ENCODE data around the gene DNAJC24. TPM values are rescaled to one million over a fixed set of nuclear protein-coding genes. Genes with fewer than 3 reads are reported as not detected.

Gene DNAJC24
- total and polyA plus RNA-seq, 2 of the 4 experiments (the other 2 are of a cell fraction): 8.2 to 8.9 TPM

DNA sequence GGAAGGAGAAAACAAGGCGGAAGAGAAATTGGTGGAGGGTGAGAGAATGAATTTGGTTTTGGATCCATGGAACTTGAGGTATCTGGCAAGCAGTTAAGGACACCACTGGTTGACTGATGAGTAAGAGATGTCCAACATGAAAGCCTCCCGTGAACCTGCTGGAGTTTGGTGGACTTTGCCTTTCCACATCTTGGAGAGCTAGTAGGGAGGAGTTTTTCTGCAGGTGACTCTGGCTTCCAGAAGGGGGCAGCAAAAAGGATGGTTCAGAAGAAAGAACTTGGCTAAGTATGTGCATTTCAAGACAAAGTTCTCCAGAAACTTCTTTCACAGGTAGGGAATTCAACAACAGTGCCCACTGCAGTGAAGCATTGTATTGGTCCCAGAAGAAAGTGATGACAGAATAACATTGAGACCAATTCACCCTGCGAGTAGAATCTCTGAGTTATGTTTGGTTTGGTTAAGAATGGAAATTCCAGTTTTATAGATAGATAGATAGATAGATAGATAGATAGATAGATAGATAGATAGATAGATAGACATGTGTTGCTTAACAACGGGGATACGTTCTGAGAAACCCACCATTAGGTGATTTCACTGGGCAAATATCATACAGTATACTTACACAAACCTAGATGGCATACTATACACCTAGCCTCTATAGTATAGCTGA, 28.6 kb upstream of the DNAJC24 start:
- H3K9ac ChIP-seq (ENCODE audit: low read depth, low read length): no peak overlapping the region
- H3K9me3 ChIP-seq (ENCODE audit: control insufficient read depth, insufficient read depth, low read length): no peaks in the 10 kb centered on the region
- H2AK9ac ChIP-seq (replicated peaks; ENCODE audit: low read depth, low read length, poor library complexity): no peak overlapping the region
- no peak overlapping the region for H4K91ac ChIP-seq (ENCODE audit: insufficient read depth, low read depth, low read length)
- no peak overlapping the region for H3K27ac ChIP-seq (ENCODE audit: insufficient read depth, low read length)
- BruUV-seq (replicated peaks): no TSS peak
- POLR2A ChIA-PET (ENCODE audit: unreplicated experiment): no interaction called here
- no peaks in the 10 kb centered on the region for H3K9me1 ChIP-seq (ENCODE audit: insufficient read depth, low read length)
- H4K8ac ChIP-seq (ENCODE audit: low read depth in 2 of 2, low read length in 2 of 2): no peak overlapping the region
- ATAC-seq (ENCODE audit: low read depth): peak; percentile 46; the same call in 1 of the 2 replicates
- H2AFZ ChIP-seq (replicated peaks; ENCODE audit: low read length, poor library complexity): no peak overlapping the region
- no peaks in the 10 kb centered on the region for H3K79me1 ChIP-seq (ENCODE audit: low read depth in 1 of 2, low read length in 2 of 2)
- H4K20me1 ChIP-seq (ENCODE audit: insufficient read depth, low read length): no peaks in the 10 kb centered on the region
- H2AK5ac ChIP-seq (ENCODE audit: low read depth, low read length): no peak overlapping the region
- H3K23ac ChIP-seq (ENCODE audit: low read depth, low read length): no peak overlapping the region
- TF ChIP-seq CEBPB (IDR thresholded peaks at IDR 0.05; ENCODE audit: low read depth, low read length) (no peak), RAD21 (IDR thresholded peaks at IDR 0.05; ENCODE audit: low read length) (peak; percentile 45), NFE2L2 (IDR thresholded peaks at IDR 0.05; ENCODE audit: low read depth, low read length) (no peak), FOS (IDR thresholded peaks at IDR 0.05; ENCODE audit: low read depth, low read length) (no peak), SMC3 (IDR thresholded peaks at IDR 0.05; ENCODE audit: low read depth, low read length) (peak; percentile 40; the same call in 1 of the 2 replicates), CTCF (conservative IDR thresholded peaks at IDR 0.05; ENCODE audit: low read depth, low read length) (peak; percentile 55)
- no peak overlapping the region for H2BK5ac ChIP-seq (ENCODE audit: low read depth, low read length, poor library complexity, severe bottlenecking)
- no peak overlapping the region for H2BK15ac ChIP-seq (ENCODE audit: low read depth, low read length)
- peak; percentile 41 for DNase-seq
- H3K4me3 ChIP-seq (ENCODE audit: insufficient read depth, low read depth, low read length): no peak overlapping the region
- no peak overlapping the region for H3K4ac ChIP-seq (ENCODE audit: low read depth, low read length)
- no peaks in the 10 kb centered on the region for H3K4me1 ChIP-seq (ENCODE audit: control insufficient read depth, insufficient read depth, low read length)
- H3K18ac ChIP-seq (ENCODE audit: low read depth, low read length): no peak overlapping the region
- no peak overlapping the region for H3K4me2 ChIP-seq (ENCODE audit: low read depth, low read length)
- intact Hi-C loops (cut with micrococcal nuclease) (loop anchor here (1.0 to 10.0 kb wide), 3 partner anchors 534 to 836 kb away; no protein-coding TSS in a partner anchor), dilution Hi-C loops (cut with HindIII; ENCODE audit: low sequenced_read_pairs, unreplicated experiment) (no loop called here), in situ Hi-C loops (cut with MboI; ENCODE audit: low sequenced_read_pairs) (no loop called here)
- H2BK20ac ChIP-seq (ENCODE audit: low read depth, low read length): no peak overlapping the region
- H3K14ac ChIP-seq (replicated peaks; ENCODE audit: low read depth, low read length): no peak overlapping the region
- H3K56ac ChIP-seq (ENCODE audit: extremely low read depth, insufficient read depth, low read length): no peak overlapping the region
- H2BK120ac ChIP-seq (ENCODE audit: low read depth, low read length): no peak overlapping the region
- no peaks in the 10 kb centered on the region for H3K36me3 ChIP-seq (ENCODE audit: control insufficient read depth, insufficient read depth, low read length)
- 100% methylated on average over 1 of the region's 5 CpGs; no CpG with 5 or more reads in 1 of the 2 experiments for WGBS, 2 experiments (ENCODE audit: extremely low coverage in 2 of 2, insufficient read length in 1 of 2)
- no peaks in the 10 kb centered on the region for H3K27me3 ChIP-seq (ENCODE audit: control insufficient read depth, insufficient read depth, low read length)
- CTCF ChIA-PET: interaction anchor here (0.6 to 1.4 kb wide), 5 partner anchors 8 to 834 kb away, joined by 3 to 8 read pairs (median 4); no protein-coding TSS in a partner anchor
- no peak overlapping the region for H4K5ac ChIP-seq (ENCODE audit: low read depth, low read length)

All from IMR-90 (cell line).